ENCODE data around the gene DRAP1. TPM values are rescaled to one million over a fixed set of nuclear protein-coding genes. Genes with fewer than 3 reads are reported as not detected.

The DRAP1 gene
- total RNA-seq, 1 experiment from 2014 or later, result 114 TPM

DNA sequence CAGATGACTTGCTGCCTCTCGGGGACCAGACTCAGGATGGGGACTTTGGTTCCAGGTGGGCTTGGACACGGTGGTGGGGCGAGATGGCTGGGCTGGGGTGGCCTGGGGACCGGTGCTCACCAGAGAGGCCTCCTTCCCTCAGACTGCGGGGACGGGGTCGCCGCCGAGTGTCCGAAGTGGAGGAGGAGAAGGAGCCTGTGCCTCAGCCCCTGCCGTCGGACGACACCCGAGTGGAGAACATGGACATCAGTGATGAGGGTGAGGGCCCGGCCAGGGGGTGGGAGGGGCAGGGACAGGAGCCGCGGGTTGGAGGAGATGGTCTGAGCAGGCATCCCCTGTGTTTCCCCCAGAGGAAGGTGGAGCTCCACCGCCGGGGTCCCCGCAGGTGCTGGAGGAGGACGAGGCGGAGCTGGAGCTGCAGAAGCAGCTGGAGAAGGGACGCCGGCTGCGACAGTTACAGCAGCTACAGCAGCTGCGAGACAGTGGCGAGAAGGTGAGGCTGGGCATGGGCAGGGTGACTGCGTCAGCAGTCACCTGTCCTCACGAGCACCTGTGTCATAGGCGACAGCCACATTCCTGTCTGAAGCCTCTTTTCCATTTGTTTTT is 48.2 kb downstream of the DRAP1 start (continued):
- TF ChIP-seq, protein P1, sequence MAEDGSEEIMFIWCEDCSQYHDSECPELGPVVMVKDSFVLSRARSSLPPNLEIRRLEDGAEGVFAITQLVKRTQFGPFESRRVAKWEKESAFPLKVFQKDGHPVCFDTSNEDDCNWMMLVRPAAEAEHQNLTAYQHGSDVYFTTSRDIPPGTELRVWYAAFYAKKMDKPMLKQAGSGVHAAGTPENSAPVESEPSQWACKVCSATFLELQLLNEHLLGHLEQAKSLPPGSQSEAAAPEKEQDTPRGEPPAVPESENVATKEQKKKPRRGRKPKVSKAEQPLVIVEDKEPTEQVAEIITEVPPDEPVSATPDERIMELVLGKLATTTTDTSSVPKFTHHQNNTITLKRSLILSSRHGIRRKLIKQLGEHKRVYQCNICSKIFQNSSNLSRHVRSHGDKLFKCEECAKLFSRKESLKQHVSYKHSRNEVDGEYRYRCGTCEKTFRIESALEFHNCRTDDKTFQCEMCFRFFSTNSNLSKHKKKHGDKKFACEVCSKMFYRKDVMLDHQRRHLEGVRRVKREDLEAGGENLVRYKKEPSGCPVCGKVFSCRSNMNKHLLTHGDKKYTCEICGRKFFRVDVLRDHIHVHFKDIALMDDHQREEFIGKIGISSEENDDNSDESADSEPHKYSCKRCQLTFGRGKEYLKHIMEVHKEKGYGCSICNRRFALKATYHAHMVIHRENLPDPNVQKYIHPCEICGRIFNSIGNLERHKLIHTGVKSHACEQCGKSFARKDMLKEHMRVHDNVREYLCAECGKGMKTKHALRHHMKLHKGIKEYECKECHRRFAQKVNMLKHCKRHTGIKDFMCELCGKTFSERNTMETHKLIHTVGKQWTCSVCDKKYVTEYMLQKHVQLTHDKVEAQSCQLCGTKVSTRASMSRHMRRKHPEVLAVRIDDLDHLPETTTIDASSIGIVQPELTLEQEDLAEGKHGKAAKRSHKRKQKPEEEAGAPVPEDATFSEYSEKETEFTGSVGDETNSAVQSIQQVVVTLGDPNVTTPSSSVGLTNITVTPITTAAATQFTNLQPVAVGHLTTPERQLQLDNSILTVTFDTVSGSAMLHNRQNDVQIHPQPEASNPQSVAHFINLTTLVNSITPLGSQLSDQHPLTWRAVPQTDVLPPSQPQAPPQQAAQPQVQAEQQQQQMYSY (CRISPR knock-in tag; IDR thresholded peaks at IDR 0.05), result no peak
- TF ChIP-seq ZNF121 (CRISPR knock-in tag; IDR thresholded peaks at IDR 0.05) (no peak), ZNF219 (CRISPR knock-in tag; IDR thresholded peaks at IDR 0.05; ENCODE audit: borderline replicate concordance) (no peak), NFE2L1 (CRISPR knock-in tag; IDR thresholded peaks at IDR 0.05) (no peak), ZNF396 (CRISPR knock-in tag; IDR thresholded peaks at IDR 0.05; ENCODE audit: borderline replicate concordance) (no peak), TEAD4 (CRISPR knock-in tag; IDR thresholded peaks at IDR 0.05) (no peak)
- TF ChIP-seq, protein P2, sequence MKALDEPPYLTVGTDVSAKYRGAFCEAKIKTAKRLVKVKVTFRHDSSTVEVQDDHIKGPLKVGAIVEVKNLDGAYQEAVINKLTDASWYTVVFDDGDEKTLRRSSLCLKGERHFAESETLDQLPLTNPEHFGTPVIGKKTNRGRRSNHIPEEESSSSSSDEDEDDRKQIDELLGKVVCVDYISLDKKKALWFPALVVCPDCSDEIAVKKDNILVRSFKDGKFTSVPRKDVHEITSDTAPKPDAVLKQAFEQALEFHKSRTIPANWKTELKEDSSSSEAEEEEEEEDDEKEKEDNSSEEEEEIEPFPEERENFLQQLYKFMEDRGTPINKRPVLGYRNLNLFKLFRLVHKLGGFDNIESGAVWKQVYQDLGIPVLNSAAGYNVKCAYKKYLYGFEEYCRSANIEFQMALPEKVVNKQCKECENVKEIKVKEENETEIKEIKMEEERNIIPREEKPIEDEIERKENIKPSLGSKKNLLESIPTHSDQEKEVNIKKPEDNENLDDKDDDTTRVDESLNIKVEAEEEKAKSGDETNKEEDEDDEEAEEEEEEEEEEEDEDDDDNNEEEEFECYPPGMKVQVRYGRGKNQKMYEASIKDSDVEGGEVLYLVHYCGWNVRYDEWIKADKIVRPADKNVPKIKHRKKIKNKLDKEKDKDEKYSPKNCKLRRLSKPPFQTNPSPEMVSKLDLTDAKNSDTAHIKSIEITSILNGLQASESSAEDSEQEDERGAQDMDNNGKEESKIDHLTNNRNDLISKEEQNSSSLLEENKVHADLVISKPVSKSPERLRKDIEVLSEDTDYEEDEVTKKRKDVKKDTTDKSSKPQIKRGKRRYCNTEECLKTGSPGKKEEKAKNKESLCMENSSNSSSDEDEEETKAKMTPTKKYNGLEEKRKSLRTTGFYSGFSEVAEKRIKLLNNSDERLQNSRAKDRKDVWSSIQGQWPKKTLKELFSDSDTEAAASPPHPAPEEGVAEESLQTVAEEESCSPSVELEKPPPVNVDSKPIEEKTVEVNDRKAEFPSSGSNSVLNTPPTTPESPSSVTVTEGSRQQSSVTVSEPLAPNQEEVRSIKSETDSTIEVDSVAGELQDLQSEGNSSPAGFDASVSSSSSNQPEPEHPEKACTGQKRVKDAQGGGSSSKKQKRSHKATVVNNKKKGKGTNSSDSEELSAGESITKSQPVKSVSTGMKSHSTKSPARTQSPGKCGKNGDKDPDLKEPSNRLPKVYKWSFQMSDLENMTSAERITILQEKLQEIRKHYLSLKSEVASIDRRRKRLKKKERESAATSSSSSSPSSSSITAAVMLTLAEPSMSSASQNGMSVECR (CRISPR knock-in tag; IDR thresholded peaks at IDR 0.05; ENCODE audit: borderline replicate concordance), result no peak
- TF ChIP-seq, protein P3, sequence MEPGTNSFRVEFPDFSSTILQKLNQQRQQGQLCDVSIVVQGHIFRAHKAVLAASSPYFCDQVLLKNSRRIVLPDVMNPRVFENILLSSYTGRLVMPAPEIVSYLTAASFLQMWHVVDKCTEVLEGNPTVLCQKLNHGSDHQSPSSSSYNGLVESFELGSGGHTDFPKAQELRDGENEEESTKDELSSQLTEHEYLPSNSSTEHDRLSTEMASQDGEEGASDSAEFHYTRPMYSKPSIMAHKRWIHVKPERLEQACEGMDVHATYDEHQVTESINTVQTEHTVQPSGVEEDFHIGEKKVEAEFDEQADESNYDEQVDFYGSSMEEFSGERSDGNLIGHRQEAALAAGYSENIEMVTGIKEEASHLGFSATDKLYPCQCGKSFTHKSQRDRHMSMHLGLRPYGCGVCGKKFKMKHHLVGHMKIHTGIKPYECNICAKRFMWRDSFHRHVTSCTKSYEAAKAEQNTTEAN (CRISPR knock-in tag; IDR thresholded peaks at IDR 0.05), result no peak
- TF ChIP-seq, protein P4, sequence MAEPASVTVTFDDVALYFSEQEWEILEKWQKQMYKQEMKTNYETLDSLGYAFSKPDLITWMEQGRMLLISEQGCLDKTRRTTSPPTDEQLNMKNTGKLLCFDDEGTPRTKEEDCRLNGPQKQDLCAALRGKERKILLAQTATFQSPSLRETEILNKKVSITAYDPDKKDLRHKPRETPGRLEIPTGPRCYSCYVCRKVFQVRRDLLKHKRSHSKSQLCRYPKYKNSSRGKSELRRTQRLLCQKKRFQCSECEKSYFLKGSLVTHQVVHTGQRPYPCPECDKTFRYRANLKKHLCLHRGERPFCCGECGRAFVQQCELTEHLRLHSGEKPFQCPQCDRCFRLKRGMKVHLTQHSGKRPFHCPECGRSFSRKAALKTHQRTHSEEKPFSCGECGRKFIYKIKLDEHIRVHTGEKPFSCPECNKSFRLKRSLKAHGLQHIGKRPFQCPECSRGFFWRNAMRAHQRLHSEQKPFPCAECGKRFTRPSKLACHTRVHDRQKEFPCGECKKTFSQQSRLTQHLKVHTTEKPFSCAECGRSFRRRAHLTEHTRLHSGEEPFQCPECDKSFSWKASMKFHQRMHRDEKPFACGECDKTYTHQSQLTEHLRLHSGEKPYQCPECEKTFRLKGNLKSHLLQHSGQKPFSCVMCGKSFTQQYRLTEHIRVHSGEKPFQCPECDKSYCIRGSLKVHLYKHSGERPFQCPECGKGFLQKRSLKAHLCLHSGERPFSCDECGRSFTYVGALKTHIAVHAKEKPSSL (CRISPR knock-in tag; conservative IDR thresholded peaks at IDR 0.05), result no peak
- TF ChIP-seq, protein P5, sequence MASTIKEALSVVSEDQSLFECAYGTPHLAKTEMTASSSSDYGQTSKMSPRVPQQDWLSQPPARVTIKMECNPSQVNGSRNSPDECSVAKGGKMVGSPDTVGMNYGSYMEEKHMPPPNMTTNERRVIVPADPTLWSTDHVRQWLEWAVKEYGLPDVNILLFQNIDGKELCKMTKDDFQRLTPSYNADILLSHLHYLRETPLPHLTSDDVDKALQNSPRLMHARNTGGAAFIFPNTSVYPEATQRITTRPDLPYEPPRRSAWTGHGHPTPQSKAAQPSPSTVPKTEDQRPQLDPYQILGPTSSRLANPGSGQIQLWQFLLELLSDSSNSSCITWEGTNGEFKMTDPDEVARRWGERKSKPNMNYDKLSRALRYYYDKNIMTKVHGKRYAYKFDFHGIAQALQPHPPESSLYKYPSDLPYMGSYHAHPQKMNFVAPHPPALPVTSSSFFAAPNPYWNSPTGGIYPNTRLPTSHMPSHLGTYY (CRISPR knock-in tag; IDR thresholded peaks at IDR 0.05), result no peak
- TF ChIP-seq, protein P6, sequence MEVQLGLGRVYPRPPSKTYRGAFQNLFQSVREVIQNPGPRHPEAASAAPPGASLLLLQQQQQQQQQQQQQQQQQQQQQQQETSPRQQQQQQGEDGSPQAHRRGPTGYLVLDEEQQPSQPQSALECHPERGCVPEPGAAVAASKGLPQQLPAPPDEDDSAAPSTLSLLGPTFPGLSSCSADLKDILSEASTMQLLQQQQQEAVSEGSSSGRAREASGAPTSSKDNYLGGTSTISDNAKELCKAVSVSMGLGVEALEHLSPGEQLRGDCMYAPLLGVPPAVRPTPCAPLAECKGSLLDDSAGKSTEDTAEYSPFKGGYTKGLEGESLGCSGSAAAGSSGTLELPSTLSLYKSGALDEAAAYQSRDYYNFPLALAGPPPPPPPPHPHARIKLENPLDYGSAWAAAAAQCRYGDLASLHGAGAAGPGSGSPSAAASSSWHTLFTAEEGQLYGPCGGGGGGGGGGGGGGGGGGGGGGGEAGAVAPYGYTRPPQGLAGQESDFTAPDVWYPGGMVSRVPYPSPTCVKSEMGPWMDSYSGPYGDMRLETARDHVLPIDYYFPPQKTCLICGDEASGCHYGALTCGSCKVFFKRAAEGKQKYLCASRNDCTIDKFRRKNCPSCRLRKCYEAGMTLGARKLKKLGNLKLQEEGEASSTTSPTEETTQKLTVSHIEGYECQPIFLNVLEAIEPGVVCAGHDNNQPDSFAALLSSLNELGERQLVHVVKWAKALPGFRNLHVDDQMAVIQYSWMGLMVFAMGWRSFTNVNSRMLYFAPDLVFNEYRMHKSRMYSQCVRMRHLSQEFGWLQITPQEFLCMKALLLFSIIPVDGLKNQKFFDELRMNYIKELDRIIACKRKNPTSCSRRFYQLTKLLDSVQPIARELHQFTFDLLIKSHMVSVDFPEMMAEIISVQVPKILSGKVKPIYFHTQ (CRISPR knock-in tag; IDR thresholded peaks at IDR 0.05), result no peak
- TF ChIP-seq, protein P7, sequence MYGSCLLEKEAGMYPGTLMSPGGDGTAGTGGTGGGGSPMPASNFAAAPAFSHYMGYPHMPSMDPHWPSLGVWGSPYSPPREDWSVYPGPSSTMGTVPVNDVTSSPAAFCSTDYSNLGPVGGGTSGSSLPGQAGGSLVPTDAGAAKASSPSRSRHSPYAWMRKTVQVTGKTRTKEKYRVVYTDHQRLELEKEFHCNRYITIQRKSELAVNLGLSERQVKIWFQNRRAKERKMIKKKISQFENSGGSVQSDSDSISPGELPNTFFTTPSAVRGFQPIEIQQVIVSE (CRISPR knock-in tag; IDR thresholded peaks at IDR 0.05; ENCODE audit: borderline replicate concordance), result no peak
